CD4-positive, alpha-beta T cell treated with Interleukin-4 for 1 hour (primary cell): ENCODE measurements around the gene DDIAS.
A peak's percentile ranks its signal among the peaks of the same experiment; 100 is the strongest.
"Not testable (repeated sequence)": the region's sequence is repeated elsewhere in the genome, so short reads cannot be mapped to it uniquely, and the experiment has no call there.

ENCODE experiments used
- DNase-seq, 2 donors: peaks; one replicate each; pipeline ENCODE4 v3.0.0-alpha.2; 2020 to 2022

DDIAS gene

GRCh38 chr11:82922396-82923173 lies 21.0 kb downstream of the DDIAS start:
- DNase-seq, result not testable (repeated sequence)

GRCh38 chr11:82924522-82925224 lies 23.1 kb downstream of the DDIAS start:
- no peak for DNase-seq

GRCh38 chr11:82927264-82927880 lies 25.8 kb downstream of the DDIAS start:
- peak; percentile 32 to 79 for DNase-seq

- no peak for DNase-seq
These were observed 27.6 kb downstream of the DDIAS start for GRCh38 chr11:82929121-82929520.

GRCh38 chr11:82930229-82930628 lies 28.7 kb downstream of the DDIAS start:
- no peak for DNase-seq

- DNase-seq, result no peak
These were observed 29.2 kb downstream of the DDIAS start for GRCh38 chr11:82930734-82931133.

- DNase-seq, result no peak
These were observed 31.0 kb downstream of the DDIAS start for GRCh38 chr11:82932564-82932963.

GRCh38 chr11:82936261-82936660 lies 34.7 kb downstream of the DDIAS start:
- DNase-seq, result no peak

- DNase-seq, result no peak
These were observed 36.0 kb downstream of the DDIAS start for GRCh38 chr11:82937554-82937953.

- no peak for DNase-seq
These were observed 37.9 kb downstream of the DDIAS start for GRCh38 chr11:82939456-82939855.

GRCh38 chr11:82942376-82942775 lies 40.8 kb downstream of the DDIAS start:
- DNase-seq, result no peak

- DNase-seq, result not testable (repeated sequence)
These were observed 41.9 kb downstream of the DDIAS start for GRCh38 chr11:82943430-82943829.

- no peak for DNase-seq
These were observed 42.7 kb downstream of the DDIAS start for GRCh38 chr11:82944198-82944597.

GRCh38 chr11:82945041-82945440 lies 43.5 kb downstream of the DDIAS start:
- not testable (repeated sequence) for DNase-seq

GRCh38 chr11:82945682-82946081 lies 44.1 kb downstream of the DDIAS start:
- no peak for DNase-seq

GRCh38 chr11:82949352-82949751 lies 47.8 kb downstream of the DDIAS start:
- DNase-seq, result no peak

GRCh38 chr11:82950502-82950901 lies 49.0 kb downstream of the DDIAS start:
- not testable (repeated sequence) for DNase-seq

- DNase-seq, result peak; percentile 80 to 82
These were observed 54.4 kb downstream of the DDIAS start for GRCh38 chr11:82955736-82956453.

- DNase-seq, result peak; percentile 52 to 81
These were observed 58.6 kb downstream of the DDIAS start for GRCh38 chr11:82959987-82960778.

GRCh38 chr11:82960779-82961143 lies 59.2 kb downstream of the DDIAS start:
- DNase-seq, result no peak

GRCh38 chr11:82962021-82962420 lies 60.5 kb downstream of the DDIAS start:
- not testable (repeated sequence) for DNase-seq

- no peak for DNase-seq
These were observed 65.8 kb downstream of the DDIAS start for GRCh38 chr11:82967381-82967780.
